Thyroid gland (tissue), 4 donors: ENCODE data around the gene HIVEP1. TPM values are rescaled to one million over a fixed set of nuclear protein-coding genes. Genes with fewer than 3 reads are reported as not detected.

Source experiments
- DNase-seq, 2 donors: peaks; one replicate each; pipeline ENCODE4 v3.0.0-alpha.2; 2019
- H3K27ac ChIP-seq, 3 donors: fragments of 200-600 bp; sonication (generic); 1 replicate in 2 of 3; 2 replicates in 1 of 3; pipeline ENCODE4 v1.5.1; 2016 to 2019; ENCODE audit warnings: mild to moderate bottlenecking in 1 of 3, moderate library complexity in 1 of 3
- H3K27me3 ChIP-seq: fragments of 200-600 bp; sonication (generic); one replicate; pipeline ENCODE4 v1.5.1; 2019
- H3K36me3 ChIP-seq, 2 donors: fragments of 200-600 bp; sonication (generic); one replicate each; pipeline ENCODE4 v1.5.1; 2016 to 2019
- H3K4me1 ChIP-seq, 2 donors: fragments of 200-600 bp; sonication (generic); one replicate each; pipeline ENCODE4 v1.5.1; 2017 to 2019
- H3K4me3 ChIP-seq, 3 donors: fragments of 200-600 bp; sonication (generic); replicated peaks in 1 of 3; 1 replicate in 2 of 3; 2 replicates in 1 of 3; pipeline ENCODE4 v1.5.1; 2016; ENCODE audit warnings: mild to moderate bottlenecking in 1 of 3
- H3K9me3 ChIP-seq: fragments of 200-600 bp; sonication (generic); one replicate; pipeline ENCODE4 v1.5.1; 2017
- CTCF ChIP-seq, 6 experiments: fragments of 200-600 bp in 3 of 6; fragments of 450-650 bp in 3 of 6; sonication (generic) in 3 of 6; IDR thresholded peaks; one replicate each; pipeline ENCODE4 v1.5.1; 2016 to 2019; ENCODE audit warnings: antibody characterized with exemption in 6 of 6, mild to moderate bottlenecking in 2 of 6, inconsistent platforms in 1 of 6, moderate library complexity in 1 of 6
- POLR2A ChIP-seq, 2 donors: fragments of 450-650 bp; IDR thresholded peaks; one replicate each; pipeline ENCODE4 v1.6.1; 2017; ENCODE audit warnings: antibody characterized with exemption in 2 of 2, mild to moderate bottlenecking in 2 of 2, moderate library complexity in 1 of 2
- WGBS, 2 donors: methylation state at CpG; one replicate each; pipeline ENCODE4 v1.1.5; 2017; 5-methylcytosine and 5-hydroxymethylcytosine counted together
- intact Hi-C: fragments of 100-400 bp; cut with DNase I; formaldehyde crosslinking; loops from one replicate; pipeline ENCODE4 v1.15.1; 2023
- total RNA-seq, 4 donors: library from RNA; depleted of rRNA; stranded (reverse); fragments of >200 nt; gene quantifications; one replicate each; pipeline ENCODE4 v1.2.3, GENCODE V29; 2016

Gene HIVEP1
- total RNA-seq, 4 donors from 2014 or later, result 17.4 to 35.1 (median 29.0) TPM

- H3K27me3 ChIP-seq, result no peaks in the 10 kb centered on the region
- no peak for DNase-seq
- peaks cover 0 to 12% of the 10 kb centered on the region in 2 donors for H3K36me3 ChIP-seq
- H3K27ac ChIP-seq, result no peak overlapping the region
- H3K9me3 ChIP-seq, result no peaks in the 10 kb centered on the region
- intact Hi-C loops, result no loop called here
- no peak overlapping the region for H3K4me3 ChIP-seq
- TF ChIP-seq CTCF (IDR thresholded peaks at IDR 0.05), result no peak
- no peak for TF ChIP-seq POLR2A (IDR thresholded peaks at IDR 0.05)
- WGBS, 2 donors, result 88 to 90% methylated on average over 5 of the region's 5 CpGs
- H3K4me1 ChIP-seq, result no peaks in the 10 kb centered on the region
Measured at GRCh38 chr6:12110523-12111362, 98.6 kb downstream of the HIVEP1 start.

- no peaks in the 10 kb centered on the region for H3K4me1 ChIP-seq
- peaks cover 0 to 12% of the 10 kb centered on the region in 2 donors for H3K36me3 ChIP-seq
- H3K27ac ChIP-seq, result no peak overlapping the region
- H3K4me3 ChIP-seq, result no peak overlapping the region
- intact Hi-C loops, result no loop called here
- no peaks in the 10 kb centered on the region for H3K27me3 ChIP-seq
- H3K9me3 ChIP-seq, result no peaks in the 10 kb centered on the region
- WGBS, 2 donors, result 98% methylated on average over 2 of the region's 2 CpGs
- TF ChIP-seq CTCF (IDR thresholded peaks at IDR 0.05) (no peak), POLR2A (IDR thresholded peaks at IDR 0.05) (no peak)
- DNase-seq, result no peak
Measured at GRCh38 chr6:12111363-12111670, 99.2 kb downstream of the HIVEP1 start.

- no peak overlapping the region for H3K27ac ChIP-seq
- DNase-seq, result no peak
- TF ChIP-seq CTCF (IDR thresholded peaks at IDR 0.05), result no peak
- no peak for TF ChIP-seq POLR2A (IDR thresholded peaks at IDR 0.05)
- no peaks in the 10 kb centered on the region for H3K9me3 ChIP-seq
- peaks cover 0 to 12% of the 10 kb centered on the region in 2 donors for H3K36me3 ChIP-seq
- intact Hi-C loops, result no loop called here
- no peak overlapping the region for H3K4me3 ChIP-seq
- no peaks in the 10 kb centered on the region for H3K27me3 ChIP-seq
- 90% methylated on average over 9 of the region's 9 CpGs for WGBS, 2 donors
- no peaks in the 10 kb centered on the region for H3K4me1 ChIP-seq
Measured at GRCh38 chr6:12112540-12113189, 100.6 kb downstream of the HIVEP1 start.

- H3K27ac ChIP-seq, result no peak overlapping the region
- H3K4me3 ChIP-seq, result no peak overlapping the region
- no peak for TF ChIP-seq CTCF (IDR thresholded peaks at IDR 0.05)
- TF ChIP-seq POLR2A (IDR thresholded peaks at IDR 0.05), result no peak
- no peaks in the 10 kb centered on the region for H3K9me3 ChIP-seq
- intact Hi-C loops, result no loop called here
- DNase-seq, result no peak
- H3K27me3 ChIP-seq, result no peaks in the 10 kb centered on the region
- H3K4me1 ChIP-seq, result no peaks in the 10 kb centered on the region
- peaks cover 0 to 12% of the 10 kb centered on the region in 2 donors for H3K36me3 ChIP-seq
- 88 to 97% methylated on average over 6 of the region's 6 CpGs for WGBS, 2 donors
Measured at GRCh38 chr6:12113190-12113577, 101.1 kb downstream of the HIVEP1 start.

GRCh38 chr6:12114055-12114503 lies 102.0 kb downstream of the HIVEP1 start:
- no peak for TF ChIP-seq POLR2A (IDR thresholded peaks at IDR 0.05)
- no peak for TF ChIP-seq CTCF (IDR thresholded peaks at IDR 0.05)
- WGBS, 2 donors, result 93 to 96% methylated on average over 6 of the region's 6 CpGs
- peaks cover 0 to 12% of the 10 kb centered on the region in 2 donors for H3K36me3 ChIP-seq
- no peak overlapping the region for H3K27ac ChIP-seq
- no peaks in the 10 kb centered on the region for H3K4me1 ChIP-seq
- DNase-seq, result no peak
- intact Hi-C loops, result no loop called here
- H3K9me3 ChIP-seq, result no peaks in the 10 kb centered on the region
- H3K4me3 ChIP-seq, result no peak overlapping the region
- no peaks in the 10 kb centered on the region for H3K27me3 ChIP-seq
